HepG2 (cell line): ENCODE measurements around the gene PIAS1. TPM values are rescaled to one million over a fixed set of nuclear protein-coding genes. Genes with fewer than 3 reads are reported as not detected.

ENCODE experiments used
- ATAC-seq: fragments of 200-7000 bp; cut with Tn5 transposase; 3 replicates; pipeline ENCODE4 v1.9.1; 2020; ENCODE audit warnings: mild to moderate bottlenecking, moderate library complexity
- BruUV-seq: library from RNA; stranded (reverse); fragments of 400-500 nt; replicated peaks from 2 replicates; lab custom pipeline; 2021; lab: Mats Ljungman, UMichigan
- CTCF ChIA-PET: fragments of 300-600 bp; formaldehyde crosslinking; extraction: SDS; loops from one replicate; lab custom pipeline; 2021; ENCODE audit warnings: low total read pairs, inconsistent platforms, low intra/inter-chr PET ratio; lab: Yijun Ruan, JAX
- POLR2A ChIA-PET: fragments of 350-600 bp; sonication (Branson Sonifier 250); formaldehyde crosslinking; loops from one replicate; lab custom pipeline; 2020; ENCODE audit warnings: antibody characterized with exemption, inconsistent platforms; lab: Yijun Ruan, JAX
- DNase-seq: peaks from one replicate; pipeline ENCODE4 v3.0.0-alpha.2; 2015; ENCODE audit warnings: low spot score
- FAIRE-seq: peaks from 3 replicates; lab custom pipeline; 2011; peaks lifted over from hg19 to GRCh38; lab: Jason Lieb, UNC
- H2AFZ ChIP-seq: one replicate; pipeline ENCODE4 v1.6.1; 2011; ENCODE audit warnings: low read length, inconsistent platforms
- H3K27ac ChIP-seq: fragments of 300-600 bp; 3 replicates; pipeline ENCODE4 v1.8.0; 2011; ENCODE audit warnings: mixed run types, mild to moderate bottlenecking, mixed read lengths, low read length, inconsistent platforms; ENCODE audit not compliant: insufficient read depth; ENCODE audit errors: extremely low read length
- H3K27me3 ChIP-seq, 2 experiments: fragments of 200-600 bp in 1 of 2; 2 replicates in 1 of 2; 3 replicates in 1 of 2; pipeline versions ENCODE4 v1.6.0 to v1.8.0; 2011; ENCODE audit warnings: low read length in 2 of 2, mild to moderate bottlenecking in 2 of 2, moderate library complexity in 2 of 2, inconsistent platforms in 1 of 2; ENCODE audit not compliant: insufficient read depth in 2 of 2, control insufficient read depth in 1 of 2
- H3K36me3 ChIP-seq, 2 experiments: fragments of 200-600 bp in 1 of 2; replicated peaks in 1 of 2; 2 replicates in 1 of 2; 3 replicates in 1 of 2; pipeline versions ENCODE4 v1.5.1 to v1.8.0; 2011; ENCODE audit warnings: low read length in 2 of 2, inconsistent platforms in 1 of 2; ENCODE audit not compliant: insufficient read depth in 2 of 2, control insufficient read depth in 1 of 2
- H3K4me1 ChIP-seq: 2 replicates; pipeline ENCODE4 v1.5.1; 2012; ENCODE audit warnings: low read length, inconsistent platforms; ENCODE audit not compliant: insufficient read depth
- H3K4me2 ChIP-seq: 2 replicates; pipeline ENCODE4 v1.6.0; 2011; ENCODE audit warnings: low read depth, low read length, inconsistent platforms
- H3K4me3 ChIP-seq, 3 experiments: fragments of 200-600 bp in 1 of 3; sonication (generic), shearing (Covaris generic) in 1 of 3; replicated peaks in 1 of 3; 2 replicates each; pipeline ENCODE4 v1.5.1; 2011 to 2016; ENCODE audit warnings: low read length in 3 of 3, inconsistent platforms in 2 of 3, low read depth in 2 of 3, mild to moderate bottlenecking in 2 of 3, control low read depth in 1 of 3, mixed read lengths in 1 of 3; ENCODE audit not compliant: insufficient read depth in 1 of 3
- H3K79me2 ChIP-seq: one replicate; pipeline ENCODE4 v1.6.1; 2011; ENCODE audit warnings: low read length, inconsistent platforms; ENCODE audit not compliant: insufficient read depth
- H3K9ac ChIP-seq: 2 replicates; pipeline ENCODE4 v1.6.0; 2011; ENCODE audit warnings: mild to moderate bottlenecking, low read depth, low read length, inconsistent platforms; ENCODE audit not compliant: insufficient read depth
- H3K9me3 ChIP-seq: 2 replicates; pipeline ENCODE4 v1.5.1; 2012; ENCODE audit warnings: mild to moderate bottlenecking, low read length
- H4K20me1 ChIP-seq: 2 replicates; pipeline ENCODE4 v1.6.0; 2011; ENCODE audit warnings: inconsistent platforms, mild to moderate bottlenecking, low read length, moderate library complexity; ENCODE audit not compliant: insufficient read depth
- AGO2 ChIP-seq: fragments of 200-400 bp; formaldehyde crosslinking; optimal IDR thresholded peaks from 2 replicates; pipeline ENCODE3; 2017; ENCODE audit warnings: mild to moderate bottlenecking, low read depth, low read length, moderate library complexity
- KLF16 ChIP-seq, 2 experiments: sonication (generic) in 1 of 2; formaldehyde crosslinking in 1 of 2; IDR thresholded peaks; 2 replicates each; pipeline versions ENCODE4 v1.6.1 to v1.8.0; 2016 to 2023; ENCODE audit warnings: missing genetic modification reagents in 2 of 2, missing compliant biosample characterization in 1 of 2
- NONO ChIP-seq, 2 experiments: fragments of 450-650 bp in 1 of 2; sonication (generic) in 1 of 2; formaldehyde crosslinking in 1 of 2; IDR thresholded peaks in 1 of 2; conservative IDR thresholded peaks in 1 of 2; 2 replicates each; pipeline versions ENCODE4 v1.6.1 to v1.8.0; 2017 to 2022; ENCODE audit warnings: mild to moderate bottlenecking in 1 of 2, missing genetic modification reagents in 1 of 2, moderate library complexity in 1 of 2
- PAWR ChIP-seq: sonication (generic); formaldehyde crosslinking; IDR thresholded peaks from 2 replicates; pipeline ENCODE4 v1.4.0; 2020; ENCODE audit warnings: missing genetic modification reagents, mild to moderate bottlenecking, borderline replicate concordance
- SMYD3 ChIP-seq: sonication (generic); formaldehyde crosslinking; IDR thresholded peaks from 2 replicates; pipeline ENCODE4 v1.8.1; 2023; ENCODE audit warnings: mild to moderate bottlenecking, missing genetic modification reagents
- TBL1XR1 ChIP-seq: fragments of 150-350 bp; IDR thresholded peaks from 2 replicates; pipeline ENCODE4 v1.6.1; 2014; ENCODE audit warnings: borderline replicate concordance, low read length; ENCODE audit not compliant: partially characterized antibody
- ZKSCAN8 ChIP-seq: IDR thresholded peaks from 2 replicates; pipeline ENCODE4 v1.6.1; 2016; ENCODE audit warnings: borderline replicate concordance, missing genetic modification reagents, missing compliant biosample characterization
- WGBS: methylation state at CpG from one replicate; pipeline ENCODE4 v1.1.6; 2017; ENCODE audit warnings: low lambda C conversion rate; 5-methylcytosine and 5-hydroxymethylcytosine counted together
- in situ Hi-C: cut with HindIII; loops from 2 replicates; pipeline ENCODE4 v1.10.0; 2017; ENCODE audit warnings: low pct_unique_long_range_greater_than_20kb; ENCODE audit not compliant: extremely low pct_ligation_motif_present
- intact Hi-C: fragments of 100-400 bp; cut with micrococcal nuclease; formaldehyde crosslinking; loops from one replicate; pipeline ENCODE4 v1.10.0; 2022; ENCODE audit not compliant: unreplicated experiment
- polyA plus RNA-seq, 8 experiments: library from polyadenylated mRNA; depleted of rRNA in 3 of 8; stranded (reverse) in 7 of 8; unstranded in 1 of 8; fragments of >200 nt; fragmentation: Illumina TruSeq in 4 of 8; extraction: Trizol in 4 of 8; gene quantifications; 2 replicates each; pipeline versions ENCODE4 v1.2.1 to v1.2.3, GENCODE V29; 2011 to 2016; ENCODE audit warnings: low read depth in 4 of 8, missing spikeins in 1 of 8, mixed read lengths in 1 of 8; ENCODE audit not compliant: insufficient read depth in 1 of 8
- total RNA-seq, 5 experiments: library from RNA; depleted of rRNA; stranded (reverse); fragments of >200 nt; fragmentation: Illumina TruSeq; extraction: Trizol; gene quantifications; 2 replicates each; pipeline ENCODE4 v1.2.3, GENCODE V29; 2016; ENCODE audit warnings: low read depth in 1 of 5
- TF ChIP-seq, protein P1 (sequence below): sonication (generic); formaldehyde crosslinking; IDR thresholded peaks from 2 replicates; pipeline ENCODE4 v1.5.1; 2020; ENCODE audit warnings: missing genetic modification reagents, mild to moderate bottlenecking, borderline replicate concordance
- TF ChIP-seq, protein P2 (sequence below), 2 experiments: fragments of 450-650 bp in 1 of 2; sonication (generic) in 1 of 2; formaldehyde crosslinking; IDR thresholded peaks; 2 replicates each; pipeline versions ENCODE4 v1.5.0 to v1.8.0; 2020 to 2022; ENCODE audit warnings: mild to moderate bottlenecking in 1 of 2, missing genetic modification reagents in 1 of 2
- TF ChIP-seq, protein P3 (sequence below): IDR thresholded peaks from 2 replicates; pipeline ENCODE4 v1.4.0; 2020; ENCODE audit warnings: mild to moderate bottlenecking, missing genetic modification reagents
- TF ChIP-seq, protein P4 (sequence below): sonication (generic); formaldehyde crosslinking; IDR thresholded peaks from 2 replicates; pipeline ENCODE4 v1.5.0; 2020; ENCODE audit warnings: missing genetic modification reagents
- TF ChIP-seq, protein P5 (sequence below): sonication (generic); formaldehyde crosslinking; IDR thresholded peaks from 2 replicates; pipeline ENCODE4 v1.4.0; 2020; ENCODE audit warnings: missing genetic modification reagents, borderline replicate concordance

Gene PIAS1
- total and polyA plus RNA-seq, 2 of the 13 experiments (the other 11 are each of a cell fraction or from before 2014, with no cell fraction given) = 20.7 to 33.7 TPM

DNA sequence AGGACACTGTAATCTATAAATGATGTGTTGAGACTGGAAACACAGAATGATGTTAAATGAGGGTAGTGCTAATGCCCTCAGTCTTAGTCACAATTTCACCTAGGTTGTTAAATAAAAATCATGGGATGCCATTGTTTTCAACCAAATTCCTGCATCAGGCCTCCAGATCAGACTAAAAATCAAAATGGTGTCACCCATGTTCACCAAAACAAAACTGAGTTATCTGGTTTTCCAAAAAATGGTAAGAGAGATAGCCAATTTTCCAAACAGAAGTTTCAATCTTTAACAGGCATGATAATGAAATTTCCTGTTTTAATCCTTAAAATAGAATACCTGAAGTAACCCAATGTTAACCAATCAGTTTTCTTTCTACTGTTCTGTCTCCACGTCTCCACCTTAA lies 2.2 kb upstream of the PIAS1 start (continued):
- TF ChIP-seq, protein P1, sequence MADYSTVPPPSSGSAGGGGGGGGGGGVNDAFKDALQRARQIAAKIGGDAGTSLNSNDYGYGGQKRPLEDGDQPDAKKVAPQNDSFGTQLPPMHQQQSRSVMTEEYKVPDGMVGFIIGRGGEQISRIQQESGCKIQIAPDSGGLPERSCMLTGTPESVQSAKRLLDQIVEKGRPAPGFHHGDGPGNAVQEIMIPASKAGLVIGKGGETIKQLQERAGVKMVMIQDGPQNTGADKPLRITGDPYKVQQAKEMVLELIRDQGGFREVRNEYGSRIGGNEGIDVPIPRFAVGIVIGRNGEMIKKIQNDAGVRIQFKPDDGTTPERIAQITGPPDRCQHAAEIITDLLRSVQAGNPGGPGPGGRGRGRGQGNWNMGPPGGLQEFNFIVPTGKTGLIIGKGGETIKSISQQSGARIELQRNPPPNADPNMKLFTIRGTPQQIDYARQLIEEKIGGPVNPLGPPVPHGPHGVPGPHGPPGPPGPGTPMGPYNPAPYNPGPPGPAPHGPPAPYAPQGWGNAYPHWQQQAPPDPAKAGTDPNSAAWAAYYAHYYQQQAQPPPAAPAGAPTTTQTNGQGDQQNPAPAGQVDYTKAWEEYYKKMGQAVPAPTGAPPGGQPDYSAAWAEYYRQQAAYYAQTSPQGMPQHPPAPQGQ (CRISPR knock-in tag) = no peak
- no peak for TF ChIP-seq ZKSCAN8 (CRISPR knock-in tag)
- TF ChIP-seq, protein P2, sequence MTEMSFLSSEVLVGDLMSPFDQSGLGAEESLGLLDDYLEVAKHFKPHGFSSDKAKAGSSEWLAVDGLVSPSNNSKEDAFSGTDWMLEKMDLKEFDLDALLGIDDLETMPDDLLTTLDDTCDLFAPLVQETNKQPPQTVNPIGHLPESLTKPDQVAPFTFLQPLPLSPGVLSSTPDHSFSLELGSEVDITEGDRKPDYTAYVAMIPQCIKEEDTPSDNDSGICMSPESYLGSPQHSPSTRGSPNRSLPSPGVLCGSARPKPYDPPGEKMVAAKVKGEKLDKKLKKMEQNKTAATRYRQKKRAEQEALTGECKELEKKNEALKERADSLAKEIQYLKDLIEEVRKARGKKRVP (CRISPR knock-in tag; IDR thresholded peaks at IDR 0.05) = no peak
- TF ChIP-seq, protein P3, sequence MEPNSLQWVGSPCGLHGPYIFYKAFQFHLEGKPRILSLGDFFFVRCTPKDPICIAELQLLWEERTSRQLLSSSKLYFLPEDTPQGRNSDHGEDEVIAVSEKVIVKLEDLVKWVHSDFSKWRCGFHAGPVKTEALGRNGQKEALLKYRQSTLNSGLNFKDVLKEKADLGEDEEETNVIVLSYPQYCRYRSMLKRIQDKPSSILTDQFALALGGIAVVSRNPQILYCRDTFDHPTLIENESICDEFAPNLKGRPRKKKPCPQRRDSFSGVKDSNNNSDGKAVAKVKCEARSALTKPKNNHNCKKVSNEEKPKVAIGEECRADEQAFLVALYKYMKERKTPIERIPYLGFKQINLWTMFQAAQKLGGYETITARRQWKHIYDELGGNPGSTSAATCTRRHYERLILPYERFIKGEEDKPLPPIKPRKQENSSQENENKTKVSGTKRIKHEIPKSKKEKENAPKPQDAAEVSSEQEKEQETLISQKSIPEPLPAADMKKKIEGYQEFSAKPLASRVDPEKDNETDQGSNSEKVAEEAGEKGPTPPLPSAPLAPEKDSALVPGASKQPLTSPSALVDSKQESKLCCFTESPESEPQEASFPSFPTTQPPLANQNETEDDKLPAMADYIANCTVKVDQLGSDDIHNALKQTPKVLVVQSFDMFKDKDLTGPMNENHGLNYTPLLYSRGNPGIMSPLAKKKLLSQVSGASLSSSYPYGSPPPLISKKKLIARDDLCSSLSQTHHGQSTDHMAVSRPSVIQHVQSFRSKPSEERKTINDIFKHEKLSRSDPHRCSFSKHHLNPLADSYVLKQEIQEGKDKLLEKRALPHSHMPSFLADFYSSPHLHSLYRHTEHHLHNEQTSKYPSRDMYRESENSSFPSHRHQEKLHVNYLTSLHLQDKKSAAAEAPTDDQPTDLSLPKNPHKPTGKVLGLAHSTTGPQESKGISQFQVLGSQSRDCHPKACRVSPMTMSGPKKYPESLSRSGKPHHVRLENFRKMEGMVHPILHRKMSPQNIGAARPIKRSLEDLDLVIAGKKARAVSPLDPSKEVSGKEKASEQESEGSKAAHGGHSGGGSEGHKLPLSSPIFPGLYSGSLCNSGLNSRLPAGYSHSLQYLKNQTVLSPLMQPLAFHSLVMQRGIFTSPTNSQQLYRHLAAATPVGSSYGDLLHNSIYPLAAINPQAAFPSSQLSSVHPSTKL (CRISPR knock-in tag) = no peak
- TF ChIP-seq, all 625 proteins: peak for 0

DNA sequence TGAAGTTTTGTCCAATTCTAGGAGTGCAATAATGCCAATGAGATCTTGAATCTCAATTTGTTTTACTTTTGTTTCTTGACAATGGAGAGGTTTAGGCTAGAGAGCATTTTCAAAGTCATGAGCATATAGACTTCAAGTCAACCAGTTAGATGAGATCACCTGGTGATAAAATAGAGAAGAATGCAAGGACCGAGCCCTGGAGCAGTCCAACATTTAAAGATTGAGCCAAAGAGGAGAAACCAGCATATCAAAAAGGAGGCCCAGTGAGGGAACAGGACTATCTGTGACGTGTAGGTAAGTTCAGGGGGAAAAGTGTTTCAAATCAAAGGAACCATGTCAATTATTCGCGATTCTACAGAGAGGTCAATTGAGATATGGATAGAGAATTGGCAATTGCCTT lies 1.7 kb upstream of the PIAS1 start:
- peaks cover 47% of the 10 kb centered on the region for H3K4me1 ChIP-seq
- H3K4me3 ChIP-seq = no peak overlapping the region
- no peak overlapping the region for H3K9ac ChIP-seq
- no peak overlapping the region for H3K27ac ChIP-seq
- intact Hi-C loops (loop anchor here (2.0 to 10.0 kb wide), 4 partner anchors 102 to 1345 kb away; partner anchors contain the start of gene RNU6-1), in situ Hi-C loops (loop anchor here (5.0 kb wide), 1 partner anchor 190 kb away; no protein-coding TSS in a partner anchor)
- H3K4me2 ChIP-seq = no peak overlapping the region
- no peak overlapping the region for H2AFZ ChIP-seq
- peaks cover 27% of the 10 kb centered on the region for H3K79me2 ChIP-seq
- ATAC-seq (no peak), DNase-seq (no peak), FAIRE-seq (no peak)
- H3K9me3 ChIP-seq = no peaks in the 10 kb centered on the region
- POLR2A ChIA-PET = no interaction called here
- H3K36me3 ChIP-seq = no peaks in the 10 kb centered on the region
- 97% methylated on average over 4 of the region's 4 CpGs for WGBS
- BruUV-seq = no TSS peak
- H4K20me1 ChIP-seq = peaks cover 22% of the 10 kb centered on the region
- H3K27me3 ChIP-seq = no peaks in the 10 kb centered on the region
- CTCF ChIA-PET = no interaction called here
- no peak for TF ChIP-seq PAWR (CRISPR knock-in tag)
- TF ChIP-seq, protein P4, sequence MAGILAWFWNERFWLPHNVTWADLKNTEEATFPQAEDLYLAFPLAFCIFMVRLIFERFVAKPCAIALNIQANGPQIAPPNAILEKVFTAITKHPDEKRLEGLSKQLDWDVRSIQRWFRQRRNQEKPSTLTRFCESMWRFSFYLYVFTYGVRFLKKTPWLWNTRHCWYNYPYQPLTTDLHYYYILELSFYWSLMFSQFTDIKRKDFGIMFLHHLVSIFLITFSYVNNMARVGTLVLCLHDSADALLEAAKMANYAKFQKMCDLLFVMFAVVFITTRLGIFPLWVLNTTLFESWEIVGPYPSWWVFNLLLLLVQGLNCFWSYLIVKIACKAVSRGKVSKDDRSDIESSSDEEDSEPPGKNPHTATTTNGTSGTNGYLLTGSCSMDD (CRISPR knock-in tag) = no peak
- TF ChIP-seq SMYD3 (CRISPR knock-in tag) = no peak
- TF ChIP-seq AGO2 = no peak
- TF ChIP-seq, protein P5, sequence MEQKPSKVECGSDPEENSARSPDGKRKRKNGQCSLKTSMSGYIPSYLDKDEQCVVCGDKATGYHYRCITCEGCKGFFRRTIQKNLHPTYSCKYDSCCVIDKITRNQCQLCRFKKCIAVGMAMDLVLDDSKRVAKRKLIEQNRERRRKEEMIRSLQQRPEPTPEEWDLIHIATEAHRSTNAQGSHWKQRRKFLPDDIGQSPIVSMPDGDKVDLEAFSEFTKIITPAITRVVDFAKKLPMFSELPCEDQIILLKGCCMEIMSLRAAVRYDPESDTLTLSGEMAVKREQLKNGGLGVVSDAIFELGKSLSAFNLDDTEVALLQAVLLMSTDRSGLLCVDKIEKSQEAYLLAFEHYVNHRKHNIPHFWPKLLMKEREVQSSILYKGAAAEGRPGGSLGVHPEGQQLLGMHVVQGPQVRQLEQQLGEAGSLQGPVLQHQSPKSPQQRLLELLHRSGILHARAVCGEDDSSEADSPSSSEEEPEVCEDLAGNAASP (CRISPR knock-in tag) = no peak
- TF ChIP-seq TBL1XR1 = no peak
- TF ChIP-seq NONO (IDR thresholded peaks at IDR 0.05) = no peak
- no peak for TF ChIP-seq NONO (CRISPR knock-in tag; conservative IDR thresholded peaks at IDR 0.05)
- TF ChIP-seq KLF16 (CRISPR knock-in tag; IDR thresholded peaks at IDR 0.05) = no peak
